Endothelial cell of umbilical vein (primary cell): Measurements from ENCODE around the gene ITGA8. TPM values are rescaled to one million over a fixed set of nuclear protein-coding genes. Genes with fewer than 3 reads are reported as not detected.

Source experiments
- BruUV-seq: library from RNA; stranded (reverse); fragments of 400-500 nt; replicated peaks from 2 replicates; lab custom pipeline; 2021; lab: Mats Ljungman, UMichigan
- CTCF ChIA-PET: fragments of 300-600, 350-600 bp; sonication (Branson Sonifier 250); formaldehyde crosslinking; loops from one replicate; lab custom pipeline; 2021; ENCODE audit warnings: antibody characterized with exemption, inconsistent platforms; lab: Charles Lee
- POLR2A ChIA-PET: fragments of 300-600, 350-600 bp; sonication (Branson Sonifier 250); formaldehyde crosslinking; loops from one replicate; lab custom pipeline; 2021; ENCODE audit warnings: antibody characterized with exemption, inconsistent platforms; lab: Charles Lee
- DNase-seq: peaks from one replicate; pipeline ENCODE4 v3.0.0-alpha.2; 2011; ENCODE audit warnings: low read depth, low spot score
- FAIRE-seq: peaks from 2 replicates; lab custom pipeline; 2011; peaks lifted over from hg19 to GRCh38; lab: Jason Lieb, UNC
- H2AFZ ChIP-seq: 2 replicates; pipeline ENCODE4 v1.6.0; 2012; ENCODE audit warnings: low read depth, low read length, control low read depth, inconsistent platforms
- H3K27ac ChIP-seq: 2 replicates; pipeline ENCODE4 v1.5.1; 2011; ENCODE audit warnings: low read depth, mild to moderate bottlenecking, control low read depth, low read length, moderate library complexity; ENCODE audit not compliant: insufficient read depth
- H3K27me3 ChIP-seq, 2 experiments: 2 replicates each; pipeline versions ENCODE4 v1.6.0 to v1.6.1; 2011; ENCODE audit warnings: low read length in 2 of 2, mixed read lengths in 1 of 2; ENCODE audit not compliant: control insufficient read depth in 2 of 2, insufficient read depth in 2 of 2
- H3K36me3 ChIP-seq, 2 experiments: 2 replicates in 1 of 2; 3 replicates in 1 of 2; pipeline ENCODE4 v1.5.1; 2011; ENCODE audit warnings: low read length in 2 of 2, mild to moderate bottlenecking in 1 of 2, moderate library complexity in 1 of 2; ENCODE audit not compliant: control insufficient read depth in 2 of 2, insufficient read depth in 2 of 2; ENCODE audit errors: extremely low read depth in 1 of 2
- H3K4me1 ChIP-seq: 3 replicates; pipeline ENCODE4 v1.5.1; 2011; ENCODE audit warnings: mild to moderate bottlenecking, low read length; ENCODE audit not compliant: control insufficient read depth, insufficient read depth; ENCODE audit errors: extremely low read depth
- H3K4me2 ChIP-seq: 2 replicates; pipeline ENCODE4 v1.6.1; 2011; ENCODE audit warnings: low read length, control low read depth, mixed read lengths; ENCODE audit not compliant: insufficient read depth
- H3K4me3 ChIP-seq, 3 experiments: fragments of 200-600 bp in 1 of 3; sonication (generic), shearing (Covaris generic) in 1 of 3; replicated peaks in 1 of 3; 2 replicates each; pipeline ENCODE4 v1.5.1; 2011 to 2016; ENCODE audit warnings: control low read depth in 3 of 3, low read length in 3 of 3, mild to moderate bottlenecking in 2 of 3, inconsistent platforms in 1 of 3, low read depth in 1 of 3, moderate library complexity in 1 of 3; ENCODE audit not compliant: insufficient read depth in 1 of 3
- H3K79me2 ChIP-seq: 2 replicates; pipeline ENCODE4 v1.6.0; 2012; ENCODE audit warnings: low read length, inconsistent platforms; ENCODE audit not compliant: control insufficient read depth, insufficient read depth
- H3K9ac ChIP-seq: replicated peaks from 2 replicates; pipeline ENCODE3; 2011; ENCODE audit warnings: low read length, control low read depth; ENCODE audit not compliant: insufficient read depth; ENCODE audit errors: extremely low read depth
- H3K9me1 ChIP-seq: replicated peaks from 3 replicates; pipeline ENCODE4 v1.6.0; 2011; ENCODE audit warnings: mild to moderate bottlenecking, low read length; ENCODE audit not compliant: control insufficient read depth, insufficient read depth; ENCODE audit errors: extremely low read depth
- H3K9me3 ChIP-seq: replicated peaks from 2 replicates; pipeline ENCODE4 v1.5.1; 2012; ENCODE audit warnings: low read length, inconsistent platforms; ENCODE audit not compliant: control insufficient read depth, insufficient read depth
- H4K20me1 ChIP-seq: replicated peaks from 2 replicates; pipeline ENCODE3; 2011; ENCODE audit warnings: mild to moderate bottlenecking, low read length; ENCODE audit not compliant: control insufficient read depth, insufficient read depth; ENCODE audit errors: extremely low read depth
- EZH2 ChIP-seq: IDR thresholded peaks from 2 replicates; pipeline ENCODE4 v1.6.1; 2012; ENCODE audit warnings: borderline replicate concordance, low read depth, mild to moderate bottlenecking, moderate library complexity, low read length, inconsistent platforms; ENCODE audit not compliant: severe bottlenecking
- FOS ChIP-seq: IDR thresholded peaks from 2 replicates; pipeline ENCODE4 v1.6.1; 2011; ENCODE audit warnings: mild to moderate bottlenecking, low read length, moderate library complexity, borderline replicate concordance; ENCODE audit not compliant: insufficient read depth
- GATA2 ChIP-seq: IDR thresholded peaks from 2 replicates; pipeline ENCODE4 v1.7.0; 2011; ENCODE audit warnings: low read depth, mild to moderate bottlenecking, moderate library complexity, mixed read lengths, low read length; ENCODE audit not compliant: insufficient read length, insufficient read depth
- JUN ChIP-seq: IDR thresholded peaks from 2 replicates; pipeline ENCODE4 v1.6.1; 2011; ENCODE audit warnings: borderline replicate concordance, low read depth; ENCODE audit not compliant: insufficient read length, insufficient read depth
- MAX ChIP-seq: IDR thresholded peaks from 2 replicates; pipeline ENCODE4 v1.6.1; 2011; ENCODE audit not compliant: insufficient read depth, insufficient read length
- MYC ChIP-seq: IDR thresholded peaks from one replicate; pipeline ENCODE4 v1.6.1; 2011; ENCODE audit warnings: mild to moderate bottlenecking, low read depth, low read length
- POLR2A ChIP-seq: IDR thresholded peaks from 2 replicates; pipeline ENCODE4 v1.6.1; 2012; ENCODE audit warnings: low read depth, mild to moderate bottlenecking, control low read depth, low read length
- POLR2AphosphoS5 ChIP-seq: IDR thresholded peaks from 2 replicates; pipeline ENCODE4 v1.6.1; 2012; ENCODE audit warnings: low read depth, mild to moderate bottlenecking, control low read depth, low read length, moderate library complexity; ENCODE audit not compliant: insufficient read depth
- dilution Hi-C: fragments of 300-500 bp; cut with MboI; formaldehyde crosslinking; loops from one replicate; pipeline ENCODE4 v1.15.0; 2019; ENCODE audit warnings: low sequenced_read_pairs; ENCODE audit not compliant: extremely low pct_ligation_motif_present
- intact Hi-C: fragments of 100-400 bp; cut with micrococcal nuclease; formaldehyde crosslinking; loops from one replicate; pipeline ENCODE4 v1.10.0; 2022
- polyA plus RNA-seq, 4 experiments: library from polyadenylated mRNA; depleted of rRNA in 3 of 4; stranded (reverse) in 3 of 4; unstranded in 1 of 4; fragments of >200 nt; gene quantifications; 2 replicates each; pipeline versions ENCODE4 v1.2.1 to v1.2.3, GENCODE V29; 2011 to 2012; ENCODE audit warnings: missing spikeins in 1 of 4
- total RNA-seq: library from RNA; stranded (reverse); gene quantifications from 2 replicates; pipeline ENCODE4 v1.2.3, GENCODE V29; 2021
- TF ChIP-seq, protein P1 (sequence below), 2 donors: IDR thresholded peaks; 1 replicate in 1 of 2; 2 replicates in 1 of 2; pipeline ENCODE4 v1.5.1; 2011; ENCODE audit warnings: low read length in 2 of 2, mild to moderate bottlenecking in 2 of 2, moderate library complexity in 2 of 2, control low read depth in 1 of 2, inconsistent platforms in 1 of 2, low read depth in 1 of 2; ENCODE audit not compliant: insufficient read depth in 1 of 2; ENCODE audit errors: extremely low read depth in 1 of 2

The ITGA8 gene
- total and polyA plus RNA-seq, 2 donors (not counting 3 experiments of a cell fraction or from before 2014, with no cell fraction given) = 0.04 to 0.40 TPM

GRCh38 chr10:15719049-15719898, 448 bp downstream of the ITGA8 start:
- Histone ChIP-seq H2AFZ (peak overlapping the region; percentile 33), H3K27me3 (peaks cover 26 to 27% of the 10 kb centered on the region in 2 experiments), H3K4me1 (peaks cover 4% of the 10 kb centered on the region), H4K20me1 (no peaks in the 10 kb centered on the region), H3K9ac (no peak overlapping the region), H3K36me3 (no peaks in the 10 kb centered on the region), H3K79me2 (no peaks in the 10 kb centered on the region), H3K4me3 (peak overlapping the region in 2 of 3 experiments; percentile 6 to 25), H3K4me2 (peak overlapping the region; percentile 6), H3K9me1 (no peaks in the 10 kb centered on the region), H3K27ac (no peak overlapping the region), H3K9me3 (no peaks in the 10 kb centered on the region)
- no TSS peak for BruUV-seq
- dilution Hi-C loops = no loop called here
- CTCF ChIA-PET = interaction anchor here (0.5 to 4.7 kb wide), 38 partner anchors 7 to 1365 kb away, joined by 3 to 57 read pairs (median 4); no protein-coding TSS in a partner anchor
- POLR2A ChIA-PET = no interaction called here
- DNase-seq (peak; percentile 20), FAIRE-seq (peak; percentile 46)
- peak; percentile 88 for TF ChIP-seq EZH2
- TF ChIP-seq POLR2AphosphoS5 = no peak
- intact Hi-C loops = no loop called here

DNA sequence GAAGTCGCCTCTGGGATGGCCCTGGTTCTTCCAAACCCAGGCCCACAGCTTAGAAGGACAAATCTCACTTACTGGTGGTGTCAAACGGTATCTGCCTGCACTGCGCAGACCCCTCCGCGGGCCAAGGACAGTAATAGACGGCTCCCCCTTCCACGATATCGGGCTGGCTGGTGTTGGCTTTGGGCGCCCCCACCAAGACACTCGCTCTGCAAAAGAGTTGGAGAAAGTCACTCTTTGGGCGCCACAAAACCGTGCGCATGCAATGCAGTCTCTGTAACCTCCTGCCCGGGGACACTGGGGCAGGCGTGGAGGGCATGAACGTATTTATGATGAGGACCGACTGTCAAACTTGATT, 1.1 kb downstream of the ITGA8 start:
- TF ChIP-seq POLR2A (no peak), MAX (no peak), MYC (no peak), POLR2AphosphoS5 (no peak), EZH2 (no peak), GATA2 (no peak), FOS (no peak), JUN (no peak)
- TF ChIP-seq, protein P1, sequence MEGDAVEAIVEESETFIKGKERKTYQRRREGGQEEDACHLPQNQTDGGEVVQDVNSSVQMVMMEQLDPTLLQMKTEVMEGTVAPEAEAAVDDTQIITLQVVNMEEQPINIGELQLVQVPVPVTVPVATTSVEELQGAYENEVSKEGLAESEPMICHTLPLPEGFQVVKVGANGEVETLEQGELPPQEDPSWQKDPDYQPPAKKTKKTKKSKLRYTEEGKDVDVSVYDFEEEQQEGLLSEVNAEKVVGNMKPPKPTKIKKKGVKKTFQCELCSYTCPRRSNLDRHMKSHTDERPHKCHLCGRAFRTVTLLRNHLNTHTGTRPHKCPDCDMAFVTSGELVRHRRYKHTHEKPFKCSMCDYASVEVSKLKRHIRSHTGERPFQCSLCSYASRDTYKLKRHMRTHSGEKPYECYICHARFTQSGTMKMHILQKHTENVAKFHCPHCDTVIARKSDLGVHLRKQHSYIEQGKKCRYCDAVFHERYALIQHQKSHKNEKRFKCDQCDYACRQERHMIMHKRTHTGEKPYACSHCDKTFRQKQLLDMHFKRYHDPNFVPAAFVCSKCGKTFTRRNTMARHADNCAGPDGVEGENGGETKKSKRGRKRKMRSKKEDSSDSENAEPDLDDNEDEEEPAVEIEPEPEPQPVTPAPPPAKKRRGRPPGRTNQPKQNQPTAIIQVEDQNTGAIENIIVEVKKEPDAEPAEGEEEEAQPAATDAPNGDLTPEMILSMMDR (IDR thresholded peaks at IDR 0.05; ENCODE audit: extremely low read depth in 1 of 2, insufficient read depth in 1 of 2, low read depth in 1 of 2, low read length in 2 of 2) = no peak
- no peak overlapping the region for H3K4me3 ChIP-seq
- H3K9me3 ChIP-seq = no peaks in the 10 kb centered on the region
- H4K20me1 ChIP-seq = no peaks in the 10 kb centered on the region
- DNase-seq (no peak), FAIRE-seq (no peak)
- ChIA-PET CTCF (interaction anchor here (0.7 to 4.7 kb wide), 19 partner anchors 9 to 291 kb away, joined by 3 to 57 read pairs (median 11); no protein-coding TSS in a partner anchor), POLR2A (no interaction called here)
- intact Hi-C loops (no loop called here), dilution Hi-C loops (no loop called here)
- H3K9me1 ChIP-seq = no peaks in the 10 kb centered on the region
- H3K4me2 ChIP-seq = no peak overlapping the region
- H3K9ac ChIP-seq = no peak overlapping the region
- H3K36me3 ChIP-seq = no peaks in the 10 kb centered on the region
- peak overlapping the region; percentile 0 for H2AFZ ChIP-seq
- H3K4me1 ChIP-seq = peaks cover 4% of the 10 kb centered on the region
- no TSS peak for BruUV-seq
- H3K27ac ChIP-seq = no peak overlapping the region
- no peaks in the 10 kb centered on the region for H3K79me2 ChIP-seq
- peaks cover 26 to 27% of the 10 kb centered on the region in 2 experiments for H3K27me3 ChIP-seq
